ENCODE data around the gene SLC6A11. TPM values are rescaled to one million over a fixed set of nuclear protein-coding genes. Genes with fewer than 3 reads are reported as not detected.

Gene SLC6A11
- total RNA-seq, 6 donors from 2014 or later: 0.07 TPM; not detected in 5

GRCh38 chr3:10944866-10945265, 128.8 kb downstream of the SLC6A11 start:
- ATAC-seq (ENCODE audit: low FRiP score in 2 of 2) (no peak), DNase-seq (no peak)
- peaks cover 0 to 3% (median 0%) of the 10 kb centered on the region in 4 donors for H3K9me3 ChIP-seq
- 87 to 94% methylated on average over 8 of the region's 8 CpGs for WGBS, 2 donors
- H3K27me3 ChIP-seq: no peaks in the 10 kb centered on the region
- no peaks in the 10 kb centered on the region for H3K4me1 ChIP-seq
- no peak overlapping the region for H3K4me3 ChIP-seq
- H3K36me3 ChIP-seq: no peaks in the 10 kb centered on the region
- H3K27ac ChIP-seq: no peak overlapping the region
- TF ChIP-seq EP300 (IDR thresholded peaks at IDR 0.05): no peak
- TF ChIP-seq CTCF (IDR thresholded peaks at IDR 0.05): no peak
- TF ChIP-seq POLR2AphosphoS5 (IDR thresholded peaks at IDR 0.05): no peak
- TF ChIP-seq POLR2A (IDR thresholded peaks at IDR 0.05): no peak

- peak in 1 of 2 donors; percentile 62 for DNase-seq
- WGBS, 2 donors: 49 to 62% methylated on average over 7 to 8 of the region's 8 CpGs
- Histone ChIP-seq H3K4me3 (no peak overlapping the region), H3K4me1 (no peaks in the 10 kb centered on the region), H3K9me3 (peaks cover 0 to 3% (median 0%) of the 10 kb centered on the region in 4 donors), H3K27me3 (no peaks in the 10 kb centered on the region), H3K27ac (no peak overlapping the region), H3K36me3 (no peaks in the 10 kb centered on the region)
- no peak for TF ChIP-seq EP300 (IDR thresholded peaks at IDR 0.05)
- peak; percentile 69 to 86 (median 80) for TF ChIP-seq CTCF (IDR thresholded peaks at IDR 0.05)
- TF ChIP-seq POLR2A (IDR thresholded peaks at IDR 0.05): no peak
- no peak for TF ChIP-seq POLR2AphosphoS5 (IDR thresholded peaks at IDR 0.05)
- ATAC-seq (ENCODE audit: low FRiP score in 2 of 2): peak; percentile 67 to 81
Measured at GRCh38 chr3:10945683-10946287, 129.8 kb downstream of the SLC6A11 start.

- H3K27me3 ChIP-seq: no peaks in the 10 kb centered on the region
- DNase-seq: no peak
- TF ChIP-seq EP300 (IDR thresholded peaks at IDR 0.05) (no peak), POLR2AphosphoS5 (IDR thresholded peaks at IDR 0.05) (no peak)
Measured at GRCh38 chr3:10946526-10946925, 130.5 kb downstream of the SLC6A11 start.

GRCh38 chr3:10948326-10948725, 132.3 kb downstream of the SLC6A11 start:
- no peak for TF ChIP-seq CTCF (IDR thresholded peaks at IDR 0.05)
- no peak for TF ChIP-seq POLR2AphosphoS5 (IDR thresholded peaks at IDR 0.05)
- TF ChIP-seq POLR2A (IDR thresholded peaks at IDR 0.05): no peak
- no peak for TF ChIP-seq EP300 (IDR thresholded peaks at IDR 0.05)
- Histone ChIP-seq H3K4me3 (no peak overlapping the region), H3K36me3 (no peaks in the 10 kb centered on the region), H3K4me1 (no peaks in the 10 kb centered on the region), H3K9me3 (no peaks in the 10 kb centered on the region), H3K27ac (no peak overlapping the region), H3K27me3 (no peaks in the 10 kb centered on the region)
- ATAC-seq (ENCODE audit: low FRiP score in 2 of 2): no peak
- WGBS, 2 donors: 87 to 88% methylated on average over 4 to 6 of the region's 6 CpGs
- DNase-seq: no peak

More at GRCh38 chr3:10946526-10946925, 130.5 kb downstream of the SLC6A11 start:
- Histone ChIP-seq H3K4me3 (no peak overlapping the region), H3K9me3 (peaks cover 0 to 3% (median 0%) of the 10 kb centered on the region in 4 donors), H3K4me1 (no peaks in the 10 kb centered on the region), H3K36me3 (no peaks in the 10 kb centered on the region), H3K27ac (no peak overlapping the region)
- WGBS, 2 donors: 59 to 70% methylated on average over 8 of the region's 8 CpGs
- no peak for ATAC-seq (ENCODE audit: low FRiP score in 2 of 2)

- WGBS, 2 donors: 80 to 90% methylated on average over 16 to 19 of the region's 19 CpGs
Measured at GRCh38 chr3:10949197-10949596, 133.2 kb downstream of the SLC6A11 start.

More at GRCh38 chr3:10949197-10949596, 133.2 kb downstream of the SLC6A11 start:
- Histone ChIP-seq H3K9me3 (no peaks in the 10 kb centered on the region), H3K4me3 (no peak overlapping the region), H3K4me1 (no peaks in the 10 kb centered on the region), H3K27ac (no peak overlapping the region), H3K27me3 (no peaks in the 10 kb centered on the region), H3K36me3 (no peaks in the 10 kb centered on the region)
- ATAC-seq (ENCODE audit: low FRiP score in 2 of 2): no peak
- TF ChIP-seq CTCF (IDR thresholded peaks at IDR 0.05) (no peak), POLR2A (IDR thresholded peaks at IDR 0.05) (no peak), EP300 (IDR thresholded peaks at IDR 0.05) (no peak), POLR2AphosphoS5 (IDR thresholded peaks at IDR 0.05) (no peak)
- no peak for DNase-seq

Data from upper lobe of left lung (tissue), 6 donors.